ENCODE results near the gene SLC39A10. TPM values are rescaled to one million over a fixed set of nuclear protein-coding genes. Genes with fewer than 3 reads are reported as not detected.

SLC39A10 gene
- total RNA-seq, 1 donor from 2014 or later = 24.0 TPM

DNA sequence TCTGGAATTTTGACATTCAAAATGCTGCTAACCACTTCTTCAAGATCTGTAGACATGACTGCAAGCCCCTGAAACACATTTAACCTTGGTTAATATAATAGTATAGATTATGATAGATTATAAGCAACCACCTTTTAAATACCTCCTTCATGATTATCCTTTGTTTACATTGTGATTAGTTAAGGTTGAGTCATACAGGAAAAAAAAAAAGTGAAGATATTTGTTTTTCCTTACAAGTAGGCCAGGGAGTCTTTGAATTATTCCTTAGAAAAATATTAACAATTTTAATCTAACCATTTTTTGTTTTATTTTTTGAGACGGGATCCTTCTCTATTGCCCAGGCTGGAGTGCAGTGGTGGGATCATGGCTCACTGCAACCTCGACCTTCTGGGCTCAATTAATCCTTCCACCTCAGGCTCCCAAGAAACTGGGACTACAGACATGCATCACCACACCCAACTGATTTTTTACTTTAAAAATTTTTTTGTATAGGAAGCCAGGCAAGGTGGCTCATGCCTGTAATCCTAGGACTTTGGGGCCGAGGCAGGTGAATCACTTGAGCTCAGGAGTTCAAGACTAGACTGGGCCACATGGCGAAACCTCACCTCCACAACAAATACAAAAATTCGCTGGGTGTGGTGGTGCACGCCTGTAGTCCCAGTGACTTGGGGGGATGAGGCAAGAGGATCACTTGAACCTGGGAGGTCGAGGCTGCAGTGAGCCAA lies 99.4 kb downstream of the SLC39A10 start:
- Mint-ChIP-seq H3K4me1 (ENCODE audit: low read depth) (no peaks in the 10 kb centered on the region), H3K27me3 (ENCODE audit: low read depth) (no peaks in the 10 kb centered on the region), H3K36me3 (ENCODE audit: low read depth) (no peaks in the 10 kb centered on the region), H3K9me3 (ENCODE audit: low read depth) (peaks cover 7% of the 10 kb centered on the region), H3K27ac (ENCODE audit: unreplicated experiment) (no peak overlapping the region), H3K4me3 (ENCODE audit: unreplicated experiment) (no peak overlapping the region)
- TF ChIP-seq, protein P1, sequence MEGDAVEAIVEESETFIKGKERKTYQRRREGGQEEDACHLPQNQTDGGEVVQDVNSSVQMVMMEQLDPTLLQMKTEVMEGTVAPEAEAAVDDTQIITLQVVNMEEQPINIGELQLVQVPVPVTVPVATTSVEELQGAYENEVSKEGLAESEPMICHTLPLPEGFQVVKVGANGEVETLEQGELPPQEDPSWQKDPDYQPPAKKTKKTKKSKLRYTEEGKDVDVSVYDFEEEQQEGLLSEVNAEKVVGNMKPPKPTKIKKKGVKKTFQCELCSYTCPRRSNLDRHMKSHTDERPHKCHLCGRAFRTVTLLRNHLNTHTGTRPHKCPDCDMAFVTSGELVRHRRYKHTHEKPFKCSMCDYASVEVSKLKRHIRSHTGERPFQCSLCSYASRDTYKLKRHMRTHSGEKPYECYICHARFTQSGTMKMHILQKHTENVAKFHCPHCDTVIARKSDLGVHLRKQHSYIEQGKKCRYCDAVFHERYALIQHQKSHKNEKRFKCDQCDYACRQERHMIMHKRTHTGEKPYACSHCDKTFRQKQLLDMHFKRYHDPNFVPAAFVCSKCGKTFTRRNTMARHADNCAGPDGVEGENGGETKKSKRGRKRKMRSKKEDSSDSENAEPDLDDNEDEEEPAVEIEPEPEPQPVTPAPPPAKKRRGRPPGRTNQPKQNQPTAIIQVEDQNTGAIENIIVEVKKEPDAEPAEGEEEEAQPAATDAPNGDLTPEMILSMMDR (IDR thresholded peaks at IDR 0.05) = no peak
- no peak for DNase-seq (ENCODE audit: low spot score)

- Mint-ChIP-seq H3K36me3 (ENCODE audit: low read depth) (peaks cover 3% of the 10 kb centered on the region), H3K9me3 (ENCODE audit: low read depth) (peaks cover 23% of the 10 kb centered on the region), H3K4me3 (ENCODE audit: unreplicated experiment) (no peak overlapping the region), H3K4me1 (ENCODE audit: low read depth) (no peaks in the 10 kb centered on the region), H3K27ac (ENCODE audit: unreplicated experiment) (no peak overlapping the region), H3K27me3 (ENCODE audit: low read depth) (no peaks in the 10 kb centered on the region)
- no peak for DNase-seq (ENCODE audit: low spot score)
- TF ChIP-seq, protein P1 (IDR thresholded peaks at IDR 0.05) = no peak
Observed at GRCh38 chr2:195758846-195759245, 101.8 kb downstream of the SLC39A10 start.

DNA sequence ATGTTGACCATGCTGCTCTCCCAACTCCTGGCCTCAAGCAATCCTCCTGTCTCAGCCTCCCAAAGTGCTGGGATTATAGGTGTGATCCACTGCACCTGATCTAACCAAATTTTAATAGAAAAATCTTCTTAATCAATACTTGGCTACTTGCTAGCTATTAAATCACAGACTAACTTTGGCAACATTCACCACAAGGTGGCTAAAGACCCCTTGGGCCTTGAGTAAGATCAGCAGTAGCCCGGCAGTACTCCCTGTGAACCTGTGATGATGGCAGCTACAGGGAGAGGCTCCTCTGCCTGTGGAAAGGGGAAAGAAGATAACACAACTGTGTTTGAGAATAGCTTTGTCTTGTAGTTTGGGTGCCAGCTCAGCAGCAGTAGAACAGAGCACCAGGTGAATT lies 102.9 kb downstream of the SLC39A10 start:
- H3K4me3 Mint-ChIP-seq (ENCODE audit: unreplicated experiment) = no peak overlapping the region
- no peak overlapping the region for H3K27ac Mint-ChIP-seq (ENCODE audit: unreplicated experiment)
- peaks cover 8% of the 10 kb centered on the region for H3K36me3 Mint-ChIP-seq (ENCODE audit: low read depth)
- TF ChIP-seq, protein P1 (IDR thresholded peaks at IDR 0.05) = no peak
- H3K4me1 Mint-ChIP-seq (ENCODE audit: low read depth) = no peaks in the 10 kb centered on the region
- peaks cover 31% of the 10 kb centered on the region for H3K9me3 Mint-ChIP-seq (ENCODE audit: low read depth)
- DNase-seq (ENCODE audit: low spot score) = no peak
- H3K27me3 Mint-ChIP-seq (ENCODE audit: low read depth) = no peaks in the 10 kb centered on the region

GRCh38 chr2:195763866-195764265 lies 106.8 kb downstream of the SLC39A10 start:
- DNase-seq (ENCODE audit: low spot score) = no peak
- Mint-ChIP-seq H3K27me3 (ENCODE audit: low read depth) (no peaks in the 10 kb centered on the region), H3K9me3 (ENCODE audit: low read depth) (peaks cover 40% of the 10 kb centered on the region), H3K27ac (ENCODE audit: unreplicated experiment) (no peak overlapping the region), H3K4me3 (ENCODE audit: unreplicated experiment) (no peak overlapping the region), H3K36me3 (ENCODE audit: low read depth) (peaks cover 14% of the 10 kb centered on the region), H3K4me1 (ENCODE audit: low read depth) (no peaks in the 10 kb centered on the region)
- TF ChIP-seq, protein P1 (IDR thresholded peaks at IDR 0.05) = no peak

GRCh38 chr2:195766691-195767090 lies 109.7 kb downstream of the SLC39A10 start:
- Mint-ChIP-seq H3K27ac (ENCODE audit: unreplicated experiment) (no peak overlapping the region), H3K4me3 (ENCODE audit: unreplicated experiment) (no peak overlapping the region), H3K36me3 (ENCODE audit: low read depth) (peaks cover 14% of the 10 kb centered on the region), H3K9me3 (ENCODE audit: low read depth) (peaks cover 32% of the 10 kb centered on the region), H3K27me3 (ENCODE audit: low read depth) (no peaks in the 10 kb centered on the region), H3K4me1 (ENCODE audit: low read depth) (no peaks in the 10 kb centered on the region)
- DNase-seq (ENCODE audit: low spot score) = no peak
- TF ChIP-seq, protein P1 (IDR thresholded peaks at IDR 0.05) = no peak
